ENCODE data around the gene GADD45B. TPM values are rescaled to one million over a fixed set of nuclear protein-coding genes. Genes with fewer than 3 reads are reported as not detected.

GADD45B gene
- total RNA-seq, result 10 to 100 TPM; 34.5 to 38.1 TPM

- Mint-ChIP-seq H3K36me3 (peaks cover 28% of the 10 kb centered on the region), H3K9me3 (no peaks in the 10 kb centered on the region), H3K27ac (peak within 1 kb of the TSS; percentile 91), H3K4me3 (peak within 1 kb of the TSS; percentile 93), H3K4me1 (ENCODE audit: low read depth) (peaks cover 18% of the 10 kb centered on the region), H3K27me3 (peaks cover 3% of the 10 kb centered on the region)
- DNase-seq, result peak; percentile 98
- ChIA-PET POLR2A (interaction anchor here (0.6 to 4.7 kb wide), 35 partner anchors 10 to 1286 kb away, joined by 3 to 123 read pairs (median 5); partner anchors contain the start of genes APBA3, LMNB2, MRPL54 and SGTA), CTCF (interaction anchor here (0.6 to 6.2 kb wide), 13 partner anchors 14 to 173 kb away, joined by 3 to 174 read pairs (median 9); partner anchors contain the start of gene LMNB2)
- intact Hi-C loops (cut with micrococcal nuclease), result loop anchor here (1.0 to 2.0 kb wide), 6 partner anchors 27 to 161 kb away; no protein-coding TSS in a partner anchor
Measured at GRCh38 chr19:2475702-2476450, at the start of gene GADD45B. Gene GADD45B, plus strand, starts transcription at chr19:2476127. Its CDS starts 232 bp downstream, at chr19:2476359.

GRCh38 chr19:2426611-2427428 lies 49.1 kb upstream of the GADD45B start:
- no peaks in the 10 kb centered on the region for H3K9me3 Mint-ChIP-seq

GRCh38 chr19:2427429-2428320 lies 48.3 kb upstream of the GADD45B start, which contains the start of gene TIMM13:
Gene TIMM13, minus strand, starts transcription at chr19:2427586. Its CDS starts 53 bp downstream, at chr19:2427533.
- ChIA-PET POLR2A (interaction anchor here (0.6 to 2.1 kb wide), 7 partner anchors 10 to 410 kb away, joined by 3 to 13 read pairs (median 4); partner anchors contain the start of genes GADD45B and LMNB2), CTCF (interaction anchor here (0.6 to 2.2 kb wide), 6 partner anchors 39 to 221 kb away, joined by 3 to 12 read pairs (median 3); no protein-coding TSS in a partner anchor)
- DNase-seq, result peak; percentile 97
- H3K27me3 Mint-ChIP-seq, result no peaks in the 10 kb centered on the region
- no peaks in the 10 kb centered on the region for H3K9me3 Mint-ChIP-seq
- peaks cover 22% of the 10 kb centered on the region for H3K36me3 Mint-ChIP-seq
- peaks cover 15% of the 10 kb centered on the region for H3K4me1 Mint-ChIP-seq (ENCODE audit: low read depth)
- intact Hi-C loops (cut with micrococcal nuclease), result loop anchor here (1.0 to 5.0 kb wide), 3 partner anchors 35 to 358 kb away; partner anchors contain the start of genes PLEKHJ1, SF3A2 and THOP1
- peak within 1 kb of the TSS; percentile 97 for H3K27ac Mint-ChIP-seq
- H3K4me3 Mint-ChIP-seq, result peak within 1 kb of the TSS; percentile 90

More at GRCh38 chr19:2426611-2427428, 49.1 kb upstream of the GADD45B start:
- intact Hi-C loops (cut with micrococcal nuclease), result loop anchor here (1.0 to 5.0 kb wide), 3 partner anchors 35 to 358 kb away; partner anchors contain the start of genes PLEKHJ1, SF3A2 and THOP1
- Mint-ChIP-seq H3K36me3 (peaks cover 19% of the 10 kb centered on the region), H3K27me3 (no peaks in the 10 kb centered on the region), H3K4me1 (ENCODE audit: low read depth) (peaks cover 15% of the 10 kb centered on the region), H3K27ac (peak overlapping the region; percentile 97), H3K4me3 (peak overlapping the region; percentile 90)
- ChIA-PET POLR2A (interaction anchor here (0.6 to 2.1 kb wide), 5 partner anchors 28 to 99 kb away, joined by 3 to 13 read pairs (median 5); partner anchors contain the start of genes GADD45B and LMNB2), CTCF (interaction anchor here (0.9 to 2.2 kb wide), 5 partner anchors 40 to 210 kb away, joined by 3 to 12 read pairs (median 4); no protein-coding TSS in a partner anchor)
- DNase-seq, result peak; percentile 59

GRCh38 chr19:2428321-2428690 lies 47.6 kb upstream of the GADD45B start:
- H3K4me1 Mint-ChIP-seq (ENCODE audit: low read depth), result peaks cover 15% of the 10 kb centered on the region
- H3K36me3 Mint-ChIP-seq, result peaks cover 22% of the 10 kb centered on the region
- CTCF ChIA-PET, result interaction anchor here (0.6 to 2.2 kb wide), 5 partner anchors 51 to 220 kb away, joined by 3 to 12 read pairs (median 3); no protein-coding TSS in a partner anchor
- no peak overlapping the region for H3K4me3 Mint-ChIP-seq
- POLR2A ChIA-PET, result interaction anchor here (0.8 to 2.1 kb wide), 3 partner anchors 11 to 411 kb away, joined by 3 to 11 read pairs (median 3); partner anchors contain the start of gene LMNB2
- no peaks in the 10 kb centered on the region for H3K9me3 Mint-ChIP-seq
- H3K27me3 Mint-ChIP-seq, result no peaks in the 10 kb centered on the region
- intact Hi-C loops (cut with micrococcal nuclease), result loop anchor here (5.0 kb wide), 1 partner anchor 34 kb away; no protein-coding TSS in a partner anchor
- no peak overlapping the region for H3K27ac Mint-ChIP-seq
- DNase-seq, result no peak

- no peak overlapping the region for H3K27ac Mint-ChIP-seq
- no peaks in the 10 kb centered on the region for H3K9me3 Mint-ChIP-seq
- H3K27me3 Mint-ChIP-seq, result no peaks in the 10 kb centered on the region
- peaks cover 25% of the 10 kb centered on the region for H3K36me3 Mint-ChIP-seq
- CTCF ChIA-PET, result interaction anchor here (0.6 to 2.2 kb wide), 5 partner anchors 50 to 208 kb away, joined by 3 to 12 read pairs (median 4); no protein-coding TSS in a partner anchor
- no peak for DNase-seq
- intact Hi-C loops (cut with micrococcal nuclease), result loop anchor here (5.0 kb wide), 1 partner anchor 33 kb away; no protein-coding TSS in a partner anchor
- H3K4me3 Mint-ChIP-seq, result no peak overlapping the region
- peaks cover 15% of the 10 kb centered on the region for H3K4me1 Mint-ChIP-seq (ENCODE audit: low read depth)
- POLR2A ChIA-PET, result interaction anchor here (2.1 kb wide), 1 partner anchor 27 kb away, joined by 11 read pairs; the partner anchor contains the start of gene LMNB2
Measured at GRCh38 chr19:2428756-2429711, 46.9 kb upstream of the GADD45B start.

GRCh38 chr19:2429917-2430535 lies 45.9 kb upstream of the GADD45B start:
- DNase-seq, result no peak
- Mint-ChIP-seq H3K36me3 (peaks cover 28% of the 10 kb centered on the region), H3K4me1 (ENCODE audit: low read depth) (peaks cover 15% of the 10 kb centered on the region), H3K27me3 (no peaks in the 10 kb centered on the region), H3K27ac (no peak overlapping the region), H3K4me3 (no peak overlapping the region), H3K9me3 (no peaks in the 10 kb centered on the region)
- POLR2A ChIA-PET, result no interaction called here
- intact Hi-C loops (cut with micrococcal nuclease), result loop anchor here (5.0 kb wide), 1 partner anchor 32 kb away; no protein-coding TSS in a partner anchor
- CTCF ChIA-PET, result interaction anchor here (1.4 kb wide), 1 partner anchor 207 kb away, joined by 4 read pairs; no protein-coding TSS in a partner anchor

GRCh38 chr19:2431318-2432055 lies 44.4 kb upstream of the GADD45B start:
- DNase-seq, result no peak
- intact Hi-C loops (cut with micrococcal nuclease), result no loop called here
- ChIA-PET CTCF (interaction anchor here (0.6 kb wide), 1 partner anchor 12 kb away, joined by 3 read pairs; no protein-coding TSS in a partner anchor), POLR2A (interaction anchor here (0.7 kb wide), 1 partner anchor 180 kb away, joined by 3 read pairs; no protein-coding TSS in a partner anchor)
- Mint-ChIP-seq H3K4me1 (ENCODE audit: low read depth) (peaks cover 9% of the 10 kb centered on the region), H3K27ac (no peak overlapping the region), H3K27me3 (no peaks in the 10 kb centered on the region), H3K9me3 (no peaks in the 10 kb centered on the region), H3K36me3 (peaks cover 29% of the 10 kb centered on the region), H3K4me3 (no peak overlapping the region)

GRCh38 chr19:2432131-2432848 lies 43.6 kb upstream of the GADD45B start:
- Mint-ChIP-seq H3K9me3 (no peaks in the 10 kb centered on the region), H3K4me3 (no peak overlapping the region), H3K4me1 (ENCODE audit: low read depth) (peaks cover 6% of the 10 kb centered on the region), H3K27ac (no peak overlapping the region), H3K36me3 (peaks cover 25% of the 10 kb centered on the region), H3K27me3 (no peaks in the 10 kb centered on the region)
- intact Hi-C loops (cut with micrococcal nuclease), result no loop called here
- no peak for DNase-seq
- CTCF ChIA-PET, result no interaction called here
- POLR2A ChIA-PET, result no interaction called here

- peaks cover 2% of the 10 kb centered on the region for H3K4me1 Mint-ChIP-seq (ENCODE audit: low read depth)
- POLR2A ChIA-PET, result no interaction called here
- no peak overlapping the region for H3K27ac Mint-ChIP-seq
Measured at GRCh38 chr19:2433854-2434253, 42.1 kb upstream of the GADD45B start.

More at GRCh38 chr19:2433854-2434253, 42.1 kb upstream of the GADD45B start:
- Mint-ChIP-seq H3K36me3 (peaks cover 27% of the 10 kb centered on the region), H3K9me3 (no peaks in the 10 kb centered on the region), H3K4me3 (no peak overlapping the region), H3K27me3 (no peaks in the 10 kb centered on the region)
- no peak for DNase-seq
- intact Hi-C loops (cut with micrococcal nuclease), result no loop called here
- CTCF ChIA-PET, result no interaction called here
